Measurements from ENCODE around the gene REN. TPM values are rescaled to one million over a fixed set of nuclear protein-coding genes. Genes with fewer than 3 reads are reported as not detected.

REN gene
- total and polyA plus RNA-seq, 2 of the 8 experiments (the other 6 are each of a cell fraction or from before 2014, with no cell fraction given), result 0.05 TPM; not detected in 1

DNA sequence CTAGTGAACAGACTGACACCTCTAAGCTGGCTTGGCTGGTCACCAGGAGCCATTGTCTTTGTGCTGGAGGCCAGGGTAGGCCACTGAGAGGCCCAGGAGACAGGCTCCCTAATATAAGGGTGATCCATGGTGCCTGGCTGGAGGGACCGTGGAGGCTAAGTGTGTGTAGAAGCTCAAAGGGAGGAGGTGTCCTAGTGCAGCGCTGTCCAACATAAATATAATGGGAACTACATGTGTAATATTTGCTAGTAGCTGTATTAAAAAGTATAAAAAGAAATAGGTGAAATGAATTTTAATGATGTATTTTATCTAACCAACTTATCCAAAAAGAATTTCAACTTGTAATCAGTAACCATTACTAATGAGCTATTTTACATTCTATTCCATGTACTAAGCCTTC lies 58.2 kb downstream of the REN start:
- Histone ChIP-seq H2BK15ac (ENCODE audit: low read length) (no peak overlapping the region), H3K27me3 (replicated peaks in 1 of 4; ENCODE audit: control insufficient read depth in 3 of 4, extremely low read depth in 1 of 4, insufficient read depth in 3 of 4, low read length in 3 of 4) (no peaks in the 10 kb centered on the region), H3K4me2 (ENCODE audit: insufficient read depth in 1 of 2, low read depth in 2 of 2, low read length in 2 of 2) (peak overlapping the region; percentile 66 to 79), H2BK120ac (replicated peaks; ENCODE audit: low read depth, low read length) (peak overlapping the region; percentile 94), H4K5ac (ENCODE audit: insufficient read length, low read depth, low read length) (no peak overlapping the region), H3K79me1 (ENCODE audit: low read depth, low read length) (peaks cover 19% of the 10 kb centered on the region), H2BK20ac (ENCODE audit: low read length) (peak overlapping the region; percentile 100; the same call in 1 of the 2 replicates), H3K27ac (ENCODE audit: low read depth, low read length) (no peak overlapping the region), H3K79me2 (ENCODE audit: control insufficient read depth in 1 of 2, insufficient read depth in 2 of 2, low read length in 2 of 2) (peaks cover 9 to 93% of the 10 kb centered on the region in 2 experiments), H2BK12ac (ENCODE audit: low read depth, low read length) (peak overlapping the region; percentile 99), H3K56ac (replicated peaks; ENCODE audit: insufficient read length, low read depth, low read length) (no peak overlapping the region), H3K9me3 (ENCODE audit: insufficient read depth in 2 of 2, low read depth in 1 of 2, low read length in 1 of 2) (no peaks in the 10 kb centered on the region), H3K18ac (ENCODE audit: extremely low read depth, low read length) (peak overlapping the region; percentile 93), H2BK5ac (ENCODE audit: low read depth, low read length) (peak overlapping the region; percentile 96), H3K14ac (ENCODE audit: insufficient read length) (no peak overlapping the region), H4K91ac (replicated peaks; ENCODE audit: insufficient read length, low read length) (peak overlapping the region; percentile 60), H3K23me2 (ENCODE audit: low read depth, low read length) (no peaks in the 10 kb centered on the region; the same call in 1 of the 2 replicates), H2AK5ac (ENCODE audit: low read depth, low read length) (peak overlapping the region; percentile 96; the same call in 1 of the 2 replicates), H3K9ac (replicated peaks in 1 of 4; ENCODE audit: extremely low read depth in 1 of 4, low read depth in 3 of 4, low read length in 3 of 4) (no peak overlapping the region), H3K23ac (ENCODE audit: insufficient read length) (no peak overlapping the region), H4K8ac (ENCODE audit: extremely low read depth, insufficient read depth, low read length) (peak overlapping the region; percentile 71; the same call in 1 of the 2 replicates), H2AFZ (ENCODE audit: low read length) (no peak overlapping the region), H3K36me3 (ENCODE audit: control insufficient read depth in 2 of 4, insufficient read depth in 4 of 4, low read length in 3 of 4) (no peaks in the 10 kb centered on the region), H3K4ac (replicated peaks; ENCODE audit: insufficient read length, low read depth, low read length) (peak overlapping the region; percentile 41), H4K20me1 (replicated peaks in 1 of 2; ENCODE audit: control insufficient read depth in 1 of 2, insufficient read depth in 2 of 2, low read length in 2 of 2) (peaks cover 29 to 39% of the 10 kb centered on the region in 2 experiments), H3K4me3 (ENCODE audit: extremely low read depth in 1 of 4, insufficient read depth in 2 of 4, low read depth in 3 of 4, low read length in 4 of 4) (peak overlapping the region in 1 of 4 experiments; percentile 47; a peak in 2 of 8 replicates), H3K4me1 (replicated peaks in 1 of 4; ENCODE audit: control insufficient read depth in 3 of 4, insufficient read depth in 4 of 4, low read length in 3 of 4) (peaks cover 20 to 47% (median 34%) of the 10 kb centered on the region in 4 experiments)
- POLR2A ChIA-PET (ENCODE audit: partially characterized antibody), result interaction anchor here (0.8 to 2.3 kb wide), 13 partner anchors 9 to 247 kb away, joined by 3 to 21 read pairs (median 5); partner anchors contain the start of genes SNRPE and SOX13
- CTCF ChIA-PET (ENCODE audit: partially characterized antibody), result interaction anchor here (1.1 to 3.9 kb wide), 11 partner anchors 12 to 247 kb away, joined by 3 to 20 read pairs (median 5); no protein-coding TSS in a partner anchor
- DNase-seq (ENCODE audit: low read depth in 1 of 2, low spot score in 2 of 2) (no peak), FAIRE-seq (no peak)
- TF ChIP-seq KDM5A (IDR thresholded peaks at IDR 0.05; ENCODE audit: low read length), result no peak
- no peak for TF ChIP-seq EP300 (IDR thresholded peaks at IDR 0.05; ENCODE audit: borderline replicate concordance in 1 of 2, low read depth in 2 of 2, low read length in 2 of 2)
- TF ChIP-seq, protein P1, sequence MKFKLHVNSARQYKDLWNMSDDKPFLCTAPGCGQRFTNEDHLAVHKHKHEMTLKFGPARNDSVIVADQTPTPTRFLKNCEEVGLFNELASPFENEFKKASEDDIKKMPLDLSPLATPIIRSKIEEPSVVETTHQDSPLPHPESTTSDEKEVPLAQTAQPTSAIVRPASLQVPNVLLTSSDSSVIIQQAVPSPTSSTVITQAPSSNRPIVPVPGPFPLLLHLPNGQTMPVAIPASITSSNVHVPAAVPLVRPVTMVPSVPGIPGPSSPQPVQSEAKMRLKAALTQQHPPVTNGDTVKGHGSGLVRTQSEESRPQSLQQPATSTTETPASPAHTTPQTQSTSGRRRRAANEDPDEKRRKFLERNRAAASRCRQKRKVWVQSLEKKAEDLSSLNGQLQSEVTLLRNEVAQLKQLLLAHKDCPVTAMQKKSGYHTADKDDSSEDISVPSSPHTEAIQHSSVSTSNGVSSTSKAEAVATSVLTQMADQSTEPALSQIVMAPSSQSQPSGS (IDR thresholded peaks at IDR 0.05; ENCODE audit: low read length), result no peak
- TF ChIP-seq FOSL1 (IDR thresholded peaks at IDR 0.05; ENCODE audit: insufficient read depth, low read depth, low read length), result no peak
- TF ChIP-seq ZNF274 (IDR thresholded peaks at IDR 0.05; ENCODE audit: borderline replicate concordance, extremely low read depth, low read length), result no peak
- TF ChIP-seq SP4 (IDR thresholded peaks at IDR 0.05; ENCODE audit: low read length), result no peak
- no peak for TF ChIP-seq SAP30 (IDR thresholded peaks at IDR 0.05; ENCODE audit: insufficient read depth, insufficient replicate concordance, low read length)
- no peak for TF ChIP-seq GTF2F1 (IDR thresholded peaks at IDR 0.05; ENCODE audit: borderline replicate concordance, low read depth, low read length)
- 75% methylated on average over 2 of the region's 2 CpGs; no CpG with 5 or more reads in 1 of the 2 experiments for WGBS, 2 experiments (ENCODE audit: extremely low coverage in 1 of 2, insufficient coverage in 1 of 2, insufficient read length in 1 of 2, insufficient replicate concordance in 2 of 2, low coverage in 1 of 2, low lambda C conversion rate in 2 of 2, missing lambda C conversion rate in 1 of 2)
